Retinal pigment epithelial cell (primary cell): ENCODE results near the gene PPARA.

ENCODE experiments used
- DNase-seq: peaks from one replicate; pipeline ENCODE4 v3.0.0-alpha.2; 2010; ENCODE audit warnings: low read depth
- H3K4me3 ChIP-seq: 2 replicates; pipeline ENCODE4 v1.5.1; 2011; ENCODE audit warnings: mild to moderate bottlenecking, low read length, control low read depth, moderate library complexity
- CTCF ChIP-seq: conservative IDR thresholded peaks from 2 replicates; pipeline ENCODE4 v1.5.1; 2011; ENCODE audit warnings: low read depth, low read length, control low read depth, inconsistent platforms

PPARA gene

GRCh38 chr22:46239261-46240048 lies 89.1 kb downstream of the PPARA start:
- H3K4me3 ChIP-seq = no peak overlapping the region
- DNase-seq = no peak
- TF ChIP-seq CTCF = no peak

GRCh38 chr22:46240073-46240472 lies 89.7 kb downstream of the PPARA start:
- no peak for TF ChIP-seq CTCF
- H3K4me3 ChIP-seq = no peak overlapping the region
- no peak for DNase-seq

- no peak for DNase-seq
- H3K4me3 ChIP-seq = no peak overlapping the region
- TF ChIP-seq CTCF = no peak
Measured at GRCh38 chr22:46240506-46240905, 90.2 kb downstream of the PPARA start.

GRCh38 chr22:46240907-46241306 lies 90.6 kb downstream of the PPARA start:
- no peak overlapping the region for H3K4me3 ChIP-seq
- no peak for TF ChIP-seq CTCF
- DNase-seq = no peak

- H3K4me3 ChIP-seq = no peak overlapping the region
- DNase-seq = no peak
- TF ChIP-seq CTCF = no peak
Measured at GRCh38 chr22:46241396-46242007, 91.2 kb downstream of the PPARA start.

- no peak overlapping the region for H3K4me3 ChIP-seq
- no peak for DNase-seq
- TF ChIP-seq CTCF = no peak
Measured at GRCh38 chr22:46242076-46242475, 91.8 kb downstream of the PPARA start.

GRCh38 chr22:46244771-46245170 lies 94.4 kb downstream of the PPARA start:
- no peak for DNase-seq
- no peak overlapping the region for H3K4me3 ChIP-seq
- TF ChIP-seq CTCF = no peak
